ENCODE measurements around the gene TRIM33. TPM values are rescaled to one million over a fixed set of nuclear protein-coding genes. Genes with fewer than 3 reads are reported as not detected.

Gene TRIM33
- total and polyA plus RNA-seq, 2 of the 8 experiments (the other 6 are each of a cell fraction or from before 2014, with no cell fraction given), result 17.1 to 52.3 TPM

DNA sequence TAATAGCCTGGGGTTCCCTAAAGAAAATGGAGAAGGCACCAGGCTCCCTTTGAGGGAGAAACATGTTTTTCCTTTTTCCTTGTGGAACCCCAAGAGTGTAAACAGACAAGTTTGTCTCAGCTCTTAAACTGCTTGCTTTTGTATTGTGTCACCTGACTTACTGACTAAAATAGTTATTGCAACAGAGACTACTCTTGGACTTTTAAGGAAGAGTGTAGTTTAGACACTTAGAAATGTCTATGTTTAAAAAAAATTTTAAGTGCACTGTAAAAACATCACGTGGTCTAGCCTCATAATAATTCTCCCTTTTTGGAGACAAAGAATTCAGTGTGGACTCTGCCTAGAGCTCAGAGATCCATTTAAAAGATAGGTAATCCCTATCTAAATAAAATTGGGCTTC is 141.1 kb downstream of the TRIM33 start:
- H3K4me3 ChIP-seq (ENCODE audit: extremely low read depth in 1 of 4, insufficient read depth in 2 of 4, low read depth in 3 of 4, low read length in 4 of 4), result no peak overlapping the region
- 83% methylated on average over 1 of the region's 1 CpG; no CpG with 5 or more reads in 1 of the 2 experiments for WGBS, 2 experiments (ENCODE audit: extremely low coverage in 1 of 2, insufficient coverage in 1 of 2, insufficient read length in 1 of 2, insufficient replicate concordance in 2 of 2, low coverage in 1 of 2, low lambda C conversion rate in 2 of 2, missing lambda C conversion rate in 1 of 2)
- POLR2A ChIA-PET (ENCODE audit: partially characterized antibody), result no interaction called here

More for the DNA sequence above, 141.1 kb downstream of the TRIM33 start:
- H3K9ac ChIP-seq (replicated peaks in 1 of 4; ENCODE audit: extremely low read depth in 1 of 4, low read depth in 3 of 4, low read length in 3 of 4), result no peak overlapping the region
- H2AK5ac ChIP-seq (ENCODE audit: low read depth, low read length), result no peak overlapping the region
- H3K79me1 ChIP-seq (ENCODE audit: low read depth, low read length), result no peaks in the 10 kb centered on the region
- H4K20me1 ChIP-seq (replicated peaks in 1 of 2; ENCODE audit: control insufficient read depth in 1 of 2, insufficient read depth in 2 of 2, low read length in 2 of 2), result no peaks in the 10 kb centered on the region
- DNase-seq (ENCODE audit: low read depth in 1 of 2, low spot score in 2 of 2), result no peak
- no peak overlapping the region for H4K91ac ChIP-seq (replicated peaks; ENCODE audit: insufficient read length, low read length)
- no peak overlapping the region for H3K4me2 ChIP-seq (ENCODE audit: insufficient read depth in 1 of 2, low read depth in 2 of 2, low read length in 2 of 2)
- H3K14ac ChIP-seq (ENCODE audit: insufficient read length), result no peak overlapping the region
- H3K9me3 ChIP-seq (ENCODE audit: insufficient read depth in 2 of 2, low read depth in 1 of 2, low read length in 1 of 2), result peaks cover 11 to 16% of the 10 kb centered on the region in 2 experiments
- no peak overlapping the region for H3K27ac ChIP-seq (ENCODE audit: low read depth, low read length)
- H2BK20ac ChIP-seq (ENCODE audit: low read length), result no peak overlapping the region
- CTCF ChIA-PET (ENCODE audit: partially characterized antibody), result interaction anchor here (0.7 to 1.4 kb wide), 2 partner anchors 24 to 41 kb away, joined by 3 to 8 read pairs; no protein-coding TSS in a partner anchor
- no peak for TF ChIP-seq HDAC6 (IDR thresholded peaks at IDR 0.05; ENCODE audit: low read depth, low read length)
- TF ChIP-seq BRCA1 (IDR thresholded peaks at IDR 0.05; ENCODE audit: low read depth, low read length), result no peak
- no peak for TF ChIP-seq SAP30 (IDR thresholded peaks at IDR 0.05; ENCODE audit: insufficient read depth, insufficient replicate concordance, low read length)
- TF ChIP-seq BCL11A (IDR thresholded peaks at IDR 0.05; ENCODE audit: low read depth in 2 of 2, low read length in 2 of 2), result no peak
- TF ChIP-seq PHF8 (conservative IDR thresholded peaks at IDR 0.05; ENCODE audit: low read depth, low read length), result no peak
- TF ChIP-seq RXRA (IDR thresholded peaks at IDR 0.05; ENCODE audit: insufficient read depth, low read depth, low read length), result no peak
- TF ChIP-seq RNF2 (IDR thresholded peaks at IDR 0.05; ENCODE audit: borderline replicate concordance, low read depth, low read length, missing control alignments, poor library complexity, severe bottlenecking), result no peak
- no peak for TF ChIP-seq SIX5 (IDR thresholded peaks at IDR 0.05; ENCODE audit: low read depth, low read length)
- H2BK120ac ChIP-seq (replicated peaks; ENCODE audit: low read depth, low read length), result no peak overlapping the region
- no peak overlapping the region for H2BK15ac ChIP-seq (ENCODE audit: low read length)
- peaks cover 0 to 4% (median 0%) of the 10 kb centered on the region in 4 experiments; a peak in 2 of 7 replicates for H3K4me1 ChIP-seq (replicated peaks in 1 of 4; ENCODE audit: control insufficient read depth in 3 of 4, insufficient read depth in 4 of 4, low read length in 3 of 4)
- no peak overlapping the region for H4K5ac ChIP-seq (ENCODE audit: insufficient read length, low read depth, low read length)
- no peaks in the 10 kb centered on the region for H3K23me2 ChIP-seq (ENCODE audit: low read depth, low read length)
- no peak overlapping the region for H3K56ac ChIP-seq (replicated peaks; ENCODE audit: insufficient read length, low read depth, low read length)
- FAIRE-seq, result no peak
- H3K36me3 ChIP-seq (ENCODE audit: control insufficient read depth in 2 of 4, insufficient read depth in 4 of 4, low read length in 3 of 4), result no peaks in the 10 kb centered on the region
- H3K4ac ChIP-seq (replicated peaks; ENCODE audit: insufficient read length, low read depth, low read length), result no peak overlapping the region
- no peak overlapping the region for H2BK5ac ChIP-seq (ENCODE audit: low read depth, low read length)
- no peaks in the 10 kb centered on the region for H3K27me3 ChIP-seq (replicated peaks in 1 of 4; ENCODE audit: control insufficient read depth in 3 of 4, extremely low read depth in 1 of 4, insufficient read depth in 3 of 4, low read length in 3 of 4)
- H3K79me2 ChIP-seq (ENCODE audit: control insufficient read depth in 1 of 2, insufficient read depth in 2 of 2, low read length in 2 of 2), result no peaks in the 10 kb centered on the region
- H2AFZ ChIP-seq (ENCODE audit: low read length), result no peak overlapping the region; the same call in 1 of the 2 replicates
- H2BK12ac ChIP-seq (ENCODE audit: low read depth, low read length), result no peak overlapping the region
- no peak overlapping the region for H3K23ac ChIP-seq (ENCODE audit: insufficient read length)
- no peak overlapping the region for H4K8ac ChIP-seq (ENCODE audit: extremely low read depth, insufficient read depth, low read length)
- H3K18ac ChIP-seq (ENCODE audit: extremely low read depth, low read length), result no peak overlapping the region
